ENCODE data around the gene MLLT10. TPM values are rescaled to one million over a fixed set of nuclear protein-coding genes. Genes with fewer than 3 reads are reported as not detected.

MLLT10 gene
- total RNA-seq, 1 experiment from 2014 or later: 83.6 TPM

- no peaks in the 10 kb centered on the region for H3K79me2 ChIP-seq (ENCODE audit: low read length)
- H2AFZ ChIP-seq (ENCODE audit: low read length): no peak overlapping the region
- no peaks in the 10 kb centered on the region for H4K20me1 ChIP-seq (ENCODE audit: insufficient read depth, low read depth, low read length)
- peaks cover 24% of the 10 kb centered on the region for H3K4me1 ChIP-seq (ENCODE audit: low read length)
- H3K9me2 ChIP-seq (replicated peaks; ENCODE audit: insufficient read depth, low read length): no peaks in the 10 kb centered on the region
- no peak overlapping the region for H3K27ac ChIP-seq (ENCODE audit: low read length)
- H3K9me3 ChIP-seq (ENCODE audit: low read length): no peaks in the 10 kb centered on the region
- H3K4me3 ChIP-seq (ENCODE audit: low read length): no peak overlapping the region
- H3K9ac ChIP-seq (ENCODE audit: low read length): no peak overlapping the region
- peak overlapping the region; percentile 75 for H3K4me2 ChIP-seq (ENCODE audit: low read depth, low read length, poor library complexity, severe bottlenecking)
- no peak for DNase-seq
- no peaks in the 10 kb centered on the region for H3K27me3 ChIP-seq (ENCODE audit: low read length)
- no peaks in the 10 kb centered on the region for H3K36me3 ChIP-seq (ENCODE audit: insufficient read depth, low read length)
Observed at GRCh38 chr10:21493784-21494183, 40.2 kb upstream of the MLLT10 start.

- Histone ChIP-seq H3K4me2 (ENCODE audit: low read depth, low read length, poor library complexity, severe bottlenecking) (peak overlapping the region; percentile 75), H3K79me2 (ENCODE audit: low read length) (no peaks in the 10 kb centered on the region), H3K27ac (ENCODE audit: low read length) (no peak overlapping the region), H4K20me1 (ENCODE audit: insufficient read depth, low read depth, low read length) (no peaks in the 10 kb centered on the region), H2AFZ (ENCODE audit: low read length) (no peak overlapping the region), H3K9me2 (replicated peaks; ENCODE audit: insufficient read depth, low read length) (no peaks in the 10 kb centered on the region), H3K27me3 (ENCODE audit: low read length) (no peaks in the 10 kb centered on the region), H3K9me3 (ENCODE audit: low read length) (no peaks in the 10 kb centered on the region), H3K4me3 (ENCODE audit: low read length) (peak overlapping the region; percentile 50; the same call in 1 of the 2 replicates), H3K9ac (ENCODE audit: low read length) (0 out of 2 replicates have a peak overlapping the region, but pooled peaks have one; percentile 22), H3K36me3 (ENCODE audit: insufficient read depth, low read length) (no peaks in the 10 kb centered on the region), H3K4me1 (ENCODE audit: low read length) (peaks cover 23% of the 10 kb centered on the region)
- DNase-seq: no peak
Observed at GRCh38 chr10:21494191-21495001, 39.6 kb upstream of the MLLT10 start.

- no peaks in the 10 kb centered on the region for H3K27me3 ChIP-seq (ENCODE audit: low read length)
- H3K36me3 ChIP-seq (ENCODE audit: insufficient read depth, low read length): no peaks in the 10 kb centered on the region
- no peaks in the 10 kb centered on the region for H4K20me1 ChIP-seq (ENCODE audit: insufficient read depth, low read depth, low read length)
- H3K4me2 ChIP-seq (ENCODE audit: low read depth, low read length, poor library complexity, severe bottlenecking): peak overlapping the region; percentile 75
- no peaks in the 10 kb centered on the region for H3K79me2 ChIP-seq (ENCODE audit: low read length)
- 0 out of 2 replicates have a peak overlapping the region, but pooled peaks have one; percentile 22 for H3K9ac ChIP-seq (ENCODE audit: low read length)
- DNase-seq: no peak
- no peak overlapping the region for H3K27ac ChIP-seq (ENCODE audit: low read length)
- peak overlapping the region; percentile 92; the same call in 1 of the 2 replicates for H3K4me3 ChIP-seq (ENCODE audit: low read length)
- H3K9me3 ChIP-seq (ENCODE audit: low read length): no peaks in the 10 kb centered on the region
- H3K9me2 ChIP-seq (replicated peaks; ENCODE audit: insufficient read depth, low read length): no peaks in the 10 kb centered on the region
- no peak overlapping the region for H2AFZ ChIP-seq (ENCODE audit: low read length)
- H3K4me1 ChIP-seq (ENCODE audit: low read length): peaks cover 20% of the 10 kb centered on the region
Observed at GRCh38 chr10:21495002-21495751, 38.9 kb upstream of the MLLT10 start.

- peak overlapping the region; percentile 97 for H2AFZ ChIP-seq (ENCODE audit: low read length)
- H3K27ac ChIP-seq (ENCODE audit: low read length): peak overlapping the region; percentile 33; the same call in 1 of the 2 replicates
- DNase-seq: peak; percentile 94
- peak overlapping the region; percentile 87 for H3K9ac ChIP-seq (ENCODE audit: low read length)
- peak overlapping the region; percentile 75 for H3K4me2 ChIP-seq (ENCODE audit: low read depth, low read length, poor library complexity, severe bottlenecking)
- no peaks in the 10 kb centered on the region for H3K36me3 ChIP-seq (ENCODE audit: insufficient read depth, low read length)
- no peaks in the 10 kb centered on the region for H3K79me2 ChIP-seq (ENCODE audit: low read length)
- H4K20me1 ChIP-seq (ENCODE audit: insufficient read depth, low read depth, low read length): no peaks in the 10 kb centered on the region
- H3K4me1 ChIP-seq (ENCODE audit: low read length): peaks cover 20% of the 10 kb centered on the region
- H3K9me2 ChIP-seq (replicated peaks; ENCODE audit: insufficient read depth, low read length): no peaks in the 10 kb centered on the region
- H3K4me3 ChIP-seq (ENCODE audit: low read length): peak overlapping the region; percentile 92
- no peaks in the 10 kb centered on the region for H3K27me3 ChIP-seq (ENCODE audit: low read length)
- no peaks in the 10 kb centered on the region for H3K9me3 ChIP-seq (ENCODE audit: low read length)
Observed at GRCh38 chr10:21495752-21496342, 38.2 kb upstream of the MLLT10 start.

- Histone ChIP-seq H3K4me3 (ENCODE audit: low read length) (peak overlapping the region; percentile 92), H3K4me2 (ENCODE audit: low read depth, low read length, poor library complexity, severe bottlenecking) (peak overlapping the region; percentile 75), H4K20me1 (ENCODE audit: insufficient read depth, low read depth, low read length) (no peaks in the 10 kb centered on the region), H3K79me2 (ENCODE audit: low read length) (no peaks in the 10 kb centered on the region), H3K9ac (ENCODE audit: low read length) (peak overlapping the region; percentile 87), H3K27ac (ENCODE audit: low read length) (no peak overlapping the region), H3K9me3 (ENCODE audit: low read length) (no peaks in the 10 kb centered on the region), H3K9me2 (replicated peaks; ENCODE audit: insufficient read depth, low read length) (no peaks in the 10 kb centered on the region), H2AFZ (ENCODE audit: low read length) (peak overlapping the region; percentile 97), H3K36me3 (ENCODE audit: insufficient read depth, low read length) (no peaks in the 10 kb centered on the region), H3K27me3 (ENCODE audit: low read length) (no peaks in the 10 kb centered on the region), H3K4me1 (ENCODE audit: low read length) (peaks cover 20% of the 10 kb centered on the region)
- DNase-seq: peak; percentile 86
Observed at GRCh38 chr10:21496343-21497176, 37.5 kb upstream of the MLLT10 start.

- peak overlapping the region; percentile 87 for H3K9ac ChIP-seq (ENCODE audit: low read length)
- no peaks in the 10 kb centered on the region for H4K20me1 ChIP-seq (ENCODE audit: insufficient read depth, low read depth, low read length)
- H3K4me1 ChIP-seq (ENCODE audit: low read length): peaks cover 20% of the 10 kb centered on the region
- H3K27me3 ChIP-seq (ENCODE audit: low read length): no peaks in the 10 kb centered on the region
- DNase-seq: no peak
- H3K9me3 ChIP-seq (ENCODE audit: low read length): no peaks in the 10 kb centered on the region
- no peaks in the 10 kb centered on the region for H3K36me3 ChIP-seq (ENCODE audit: insufficient read depth, low read length)
- H3K27ac ChIP-seq (ENCODE audit: low read length): no peak overlapping the region
- peak overlapping the region; percentile 92 for H3K4me3 ChIP-seq (ENCODE audit: low read length)
- H2AFZ ChIP-seq (ENCODE audit: low read length): no peak overlapping the region
- no peaks in the 10 kb centered on the region for H3K9me2 ChIP-seq (replicated peaks; ENCODE audit: insufficient read depth, low read length)
- H3K79me2 ChIP-seq (ENCODE audit: low read length): no peaks in the 10 kb centered on the region
- peak overlapping the region; percentile 75 for H3K4me2 ChIP-seq (ENCODE audit: low read depth, low read length, poor library complexity, severe bottlenecking)
Observed at GRCh38 chr10:21497177-21497807, 36.7 kb upstream of the MLLT10 start.

GRCh38 chr10:21498377-21498776 lies 35.7 kb upstream of the MLLT10 start:
- no peak overlapping the region for H3K4me2 ChIP-seq (ENCODE audit: low read depth, low read length, poor library complexity, severe bottlenecking)
- no peaks in the 10 kb centered on the region for H3K79me2 ChIP-seq (ENCODE audit: low read length)
- H3K27ac ChIP-seq (ENCODE audit: low read length): no peak overlapping the region
- DNase-seq: no peak
- no peaks in the 10 kb centered on the region for H3K9me3 ChIP-seq (ENCODE audit: low read length)
- peaks cover 20% of the 10 kb centered on the region for H3K4me1 ChIP-seq (ENCODE audit: low read length)
- H3K9ac ChIP-seq (ENCODE audit: low read length): no peak overlapping the region
- no peaks in the 10 kb centered on the region for H3K9me2 ChIP-seq (replicated peaks; ENCODE audit: insufficient read depth, low read length)
- no peaks in the 10 kb centered on the region for H4K20me1 ChIP-seq (ENCODE audit: insufficient read depth, low read depth, low read length)
- no peaks in the 10 kb centered on the region for H3K36me3 ChIP-seq (ENCODE audit: insufficient read depth, low read length)
- no peak overlapping the region for H2AFZ ChIP-seq (ENCODE audit: low read length)
- H3K27me3 ChIP-seq (ENCODE audit: low read length): no peaks in the 10 kb centered on the region
- H3K4me3 ChIP-seq (ENCODE audit: low read length): no peak overlapping the region

All from Karpas-422 (cell line).